GM12878 (cell line): Measurements from ENCODE around the gene NOS1AP. TPM values are rescaled to one million over a fixed set of nuclear protein-coding genes. Genes with fewer than 3 reads are reported as not detected.

Experiments used
- ATAC-seq: fragments of 200-7000 bp; cut with Tn5 transposase; 3 replicates; pipeline ENCODE4 v1.9.1; 2020; ENCODE audit warnings: mild to moderate bottlenecking, moderate library complexity
- BruUV-seq: library from RNA; stranded (reverse); fragments of 400-500 nt; replicated peaks from 2 replicates; lab custom pipeline; 2021; lab: Mats Ljungman, UMichigan
- CTCF ChIA-PET: fragments of 300-600 bp; sonication (Branson Sonifier 250); formaldehyde crosslinking; extraction: SDS; loops from one replicate; lab custom pipeline; 2021; ENCODE audit warnings: inconsistent platforms; lab: Yijun Ruan, JAX
- POLR2A ChIA-PET: fragments of 350-600 bp; formaldehyde crosslinking; extraction: SDS; loops from one replicate; lab custom pipeline; 2021; ENCODE audit warnings: inconsistent platforms; lab: Charles Lee
- RAD21 ChIA-PET: fragments of 300-600 bp; sonication (Branson Sonifier 250); formaldehyde crosslinking; loops from one replicate; lab custom pipeline; 2023; ENCODE audit warnings: antibody characterized with exemption; ENCODE audit not compliant: unreplicated experiment; lab: Charles Lee
- SMC1A ChIA-PET: fragments of 300-600 bp; sonication (Branson Sonifier 250); formaldehyde crosslinking; loops from one replicate; lab custom pipeline; 2023; ENCODE audit not compliant: unreplicated experiment, uncharacterized antibody; lab: Charles Lee
- DNase-seq: peaks from one replicate; pipeline ENCODE4 v3.0.0-alpha.2; 2011; ENCODE audit warnings: low read depth, low spot score
- FAIRE-seq: peaks from 3 replicates; lab custom pipeline; 2011; peaks lifted over from hg19 to GRCh38; lab: Jason Lieb, UNC
- H2AFZ ChIP-seq: 2 replicates; pipeline ENCODE4 v1.6.0; 2011; ENCODE audit warnings: low read depth, low read length, control low read depth; ENCODE audit not compliant: control insufficient read depth
- H3K27ac ChIP-seq: 2 replicates; pipeline ENCODE4 v1.5.1; 2011; ENCODE audit warnings: control low read depth; ENCODE audit not compliant: control insufficient read depth, insufficient read depth
- H3K27me3 ChIP-seq, 2 experiments: replicated peaks in 1 of 2; 2 replicates each; pipeline versions ENCODE4 v1.6.0 to v1.6.1; 2011; ENCODE audit warnings: low read length in 1 of 2; ENCODE audit not compliant: control insufficient read depth in 2 of 2, insufficient read depth in 2 of 2
- H3K36me3 ChIP-seq, 2 experiments: 2 replicates each; pipeline ENCODE4 v1.5.1; 2011; ENCODE audit warnings: low read length in 1 of 2; ENCODE audit not compliant: control insufficient read depth in 2 of 2, insufficient read depth in 2 of 2
- H3K4me1 ChIP-seq: 2 replicates; pipeline ENCODE4 v1.6.1; 2011; ENCODE audit warnings: mild to moderate bottlenecking, low read length, moderate library complexity, mixed read lengths; ENCODE audit not compliant: control insufficient read depth, insufficient read depth
- H3K4me2 ChIP-seq: 2 replicates; pipeline ENCODE4 v1.6.0; 2011; ENCODE audit warnings: control low read depth; ENCODE audit not compliant: control insufficient read depth, insufficient read depth
- H3K4me3 ChIP-seq: fragments of 200-600 bp; sonication (generic); 2 replicates; pipeline ENCODE4 v1.5.1; 2016
- H3K79me2 ChIP-seq: 2 replicates; pipeline ENCODE4 v1.6.0; 2011; ENCODE audit warnings: low read length; ENCODE audit not compliant: control insufficient read depth, insufficient read depth
- H3K9ac ChIP-seq: 2 replicates; pipeline ENCODE4 v1.8.0; 2011; ENCODE audit warnings: low read length, control low read depth, mixed read lengths; ENCODE audit not compliant: control insufficient read depth, insufficient read depth
- H3K9me3 ChIP-seq: replicated peaks from 3 replicates; pipeline ENCODE4 v1.5.1; 2011; ENCODE audit warnings: mild to moderate bottlenecking, low read length; ENCODE audit not compliant: control insufficient read depth, insufficient read depth
- H4K20me1 ChIP-seq: 2 replicates; pipeline ENCODE4 v1.6.0; 2011; ENCODE audit not compliant: control insufficient read depth, insufficient read depth
- ATF7 ChIP-seq: fragments of 450-650 bp; IDR thresholded peaks from 2 replicates; pipeline ENCODE4 v1.6.1; 2016; ENCODE audit warnings: low read depth, mild to moderate bottlenecking
- BCL3 ChIP-seq: IDR thresholded peaks from 2 replicates; pipeline ENCODE4 v1.6.1; 2011; ENCODE audit warnings: borderline replicate concordance, low read depth, mild to moderate bottlenecking, moderate library complexity, low read length; ENCODE audit not compliant: insufficient read depth, poor library complexity, severe bottlenecking
- HCFC1 ChIP-seq: fragments of 150-350 bp; IDR thresholded peaks from 2 replicates; pipeline ENCODE4 v1.6.1; 2014; ENCODE audit warnings: low read length
- LARP7 ChIP-seq: fragments of 450-650 bp; IDR thresholded peaks from 2 replicates; pipeline ENCODE4 v1.6.1; 2017; ENCODE audit warnings: mild to moderate bottlenecking
- MLLT1 ChIP-seq: fragments of 450-650 bp; IDR thresholded peaks from 2 replicates; pipeline ENCODE4 v1.6.1; 2016; ENCODE audit warnings: mild to moderate bottlenecking
- MYB ChIP-seq: fragments of 150-350 bp; IDR thresholded peaks from 2 replicates; pipeline ENCODE4 v1.6.1; 2014; ENCODE audit warnings: mild to moderate bottlenecking, low read depth, low read length, borderline replicate concordance
- POLR2A ChIP-seq: IDR thresholded peaks from 2 replicates; pipeline ENCODE4 v1.6.1; 2011; ENCODE audit warnings: low read depth, mild to moderate bottlenecking, low read length
- RELA ChIP-seq: fragments of 450-650 bp; IDR thresholded peaks from 2 replicates; pipeline ENCODE4 v1.8.0; 2014; ENCODE audit warnings: borderline replicate concordance; ENCODE audit not compliant: partially characterized antibody
- SPI1 ChIP-seq: IDR thresholded peaks from 2 replicates; pipeline ENCODE4 v1.6.1; 2011; ENCODE audit warnings: low read depth, mild to moderate bottlenecking, low read length, moderate library complexity, borderline replicate concordance; ENCODE audit not compliant: insufficient read depth
- TAF1 ChIP-seq: IDR thresholded peaks from 2 replicates; pipeline ENCODE4 v1.6.1; 2011; ENCODE audit warnings: mild to moderate bottlenecking, low read depth, low read length, borderline replicate concordance
- ZZZ3 ChIP-seq: IDR thresholded peaks from 2 replicates; pipeline ENCODE4 v1.6.1; 2011; ENCODE audit warnings: low read depth; ENCODE audit not compliant: control insufficient read depth, insufficient read length
- in situ Hi-C: fragments of 300-500 bp; cut with MboI; formaldehyde crosslinking; loops from 9 replicates; pipeline ENCODE4 v1.14.3; 2018; ENCODE audit warnings: mixed read lengths
- intact Hi-C: fragments of 100-400 bp; cut with micrococcal nuclease; formaldehyde crosslinking; loops from one replicate; pipeline ENCODE4 v1.14.2; 2022; ENCODE audit not compliant: unreplicated experiment
- polyA plus RNA-seq, 11 experiments: library from polyadenylated mRNA; depleted of rRNA in 4 of 11; unstranded in 6 of 11; stranded (reverse) in 5 of 11; fragments of >200 nt; fragmentation: Nextera tagmentation in 4 of 11; fragmentation: Illumina TruSeq in 1 of 11; extraction: Ambion mirVana in 4 of 11; extraction: Trizol in 1 of 11; gene quantifications; 1 replicate in 1 of 11; 2 replicates in 10 of 11; pipeline versions ENCODE4 v1.2.1 to v1.2.3, GENCODE V29; 2011 to 2016; ENCODE audit warnings: inconsistent platforms in 2 of 11, missing spikeins in 2 of 11, low read depth in 1 of 11
- total RNA-seq, 4 experiments: library from RNA; depleted of rRNA in 3 of 4; stranded (reverse); fragments of >200 nt in 3 of 4; fragmentation: Illumina TruSeq in 1 of 4; extraction: Trizol in 1 of 4; gene quantifications; 2 replicates each; pipeline versions ENCODE4 v1.2.1 to v1.2.3, GENCODE V29; 2013 to 2021
- TF ChIP-seq, protein P1 (sequence below): IDR thresholded peaks from 2 replicates; pipeline ENCODE4 v1.6.1; 2012; ENCODE audit warnings: improper control_type of control experiment, low read depth, low read length; ENCODE audit not compliant: insufficient replicate concordance

The NOS1AP gene
- total and polyA plus RNA-seq, 10 of the 15 experiments (the other 5 are each of a cell fraction or from before 2014, with no cell fraction given), result 0.03 to 0.15 TPM; not detected in 8

- no peak for ATAC-seq
- H3K9ac ChIP-seq, result no peak overlapping the region
- TF ChIP-seq, protein P1, sequence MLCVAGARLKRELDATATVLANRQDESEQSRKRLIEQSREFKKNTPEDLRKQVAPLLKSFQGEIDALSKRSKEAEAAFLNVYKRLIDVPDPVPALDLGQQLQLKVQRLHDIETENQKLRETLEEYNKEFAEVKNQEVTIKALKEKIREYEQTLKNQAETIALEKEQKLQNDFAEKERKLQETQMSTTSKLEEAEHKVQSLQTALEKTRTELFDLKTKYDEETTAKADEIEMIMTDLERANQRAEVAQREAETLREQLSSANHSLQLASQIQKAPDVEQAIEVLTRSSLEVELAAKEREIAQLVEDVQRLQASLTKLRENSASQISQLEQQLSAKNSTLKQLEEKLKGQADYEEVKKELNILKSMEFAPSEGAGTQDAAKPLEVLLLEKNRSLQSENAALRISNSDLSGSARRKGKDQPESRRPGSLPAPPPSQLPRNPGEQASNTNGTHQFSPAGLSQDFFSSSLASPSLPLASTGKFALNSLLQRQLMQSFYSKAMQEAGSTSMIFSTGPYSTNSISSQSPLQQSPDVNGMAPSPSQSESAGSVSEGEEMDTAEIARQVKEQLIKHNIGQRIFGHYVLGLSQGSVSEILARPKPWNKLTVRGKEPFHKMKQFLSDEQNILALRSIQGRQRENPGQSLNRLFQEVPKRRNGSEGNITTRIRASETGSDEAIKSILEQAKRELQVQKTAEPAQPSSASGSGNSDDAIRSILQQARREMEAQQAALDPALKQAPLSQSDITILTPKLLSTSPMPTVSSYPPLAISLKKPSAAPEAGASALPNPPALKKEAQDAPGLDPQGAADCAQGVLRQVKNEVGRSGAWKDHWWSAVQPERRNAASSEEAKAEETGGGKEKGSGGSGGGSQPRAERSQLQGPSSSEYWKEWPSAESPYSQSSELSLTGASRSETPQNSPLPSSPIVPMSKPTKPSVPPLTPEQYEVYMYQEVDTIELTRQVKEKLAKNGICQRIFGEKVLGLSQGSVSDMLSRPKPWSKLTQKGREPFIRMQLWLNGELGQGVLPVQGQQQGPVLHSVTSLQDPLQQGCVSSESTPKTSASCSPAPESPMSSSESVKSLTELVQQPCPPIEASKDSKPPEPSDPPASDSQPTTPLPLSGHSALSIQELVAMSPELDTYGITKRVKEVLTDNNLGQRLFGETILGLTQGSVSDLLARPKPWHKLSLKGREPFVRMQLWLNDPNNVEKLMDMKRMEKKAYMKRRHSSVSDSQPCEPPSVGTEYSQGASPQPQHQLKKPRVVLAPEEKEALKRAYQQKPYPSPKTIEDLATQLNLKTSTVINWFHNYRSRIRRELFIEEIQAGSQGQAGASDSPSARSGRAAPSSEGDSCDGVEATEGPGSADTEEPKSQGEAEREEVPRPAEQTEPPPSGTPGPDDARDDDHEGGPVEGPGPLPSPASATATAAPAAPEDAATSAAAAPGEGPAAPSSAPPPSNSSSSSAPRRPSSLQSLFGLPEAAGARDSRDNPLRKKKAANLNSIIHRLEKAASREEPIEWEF, result no peak
- TF ChIP-seq LARP7 (no peak), ZZZ3 (no peak), RELA (no peak), SPI1 (no peak), POLR2A (no peak), TAF1 (no peak), MYB (no peak), MLLT1 (no peak), ATF7 (no peak), HCFC1 (no peak), BCL3 (no peak)
- no peaks in the 10 kb centered on the region for H3K36me3 ChIP-seq
- peaks cover 0 to 2% of the 10 kb centered on the region in 2 experiments; a peak in 2 of 4 replicates for H3K27me3 ChIP-seq
- ChIA-PET POLR2A (no interaction called here), CTCF (no interaction called here), SMC1A (no interaction called here), RAD21 (no interaction called here)
- intact Hi-C loops, result no loop called here
- H3K4me3 ChIP-seq, result no peak overlapping the region
- H3K9me3 ChIP-seq, result no peaks in the 10 kb centered on the region
- no peak for DNase-seq
- H2AFZ ChIP-seq, result no peak overlapping the region
- FAIRE-seq, result no peak
- no peak overlapping the region for H3K4me2 ChIP-seq
- no peaks in the 10 kb centered on the region for H3K4me1 ChIP-seq
- no peaks in the 10 kb centered on the region for H3K79me2 ChIP-seq
- in situ Hi-C loops, result no loop called here
- H3K27ac ChIP-seq, result no peak overlapping the region
- BruUV-seq, result no TSS peak
- no peaks in the 10 kb centered on the region for H4K20me1 ChIP-seq
These were observed 257.1 kb downstream of the NOS1AP start for GRCh38 chr1:162326559-162326958.
